K562 (cell line): Measurements from ENCODE around the gene MAP4K1. TPM values are rescaled to one million over a fixed set of nuclear protein-coding genes. Genes with fewer than 3 reads are reported as not detected.

Source experiments
- CBFA2T3 ChIP-seq: fragments of 450-650 bp; IDR thresholded peaks from 2 replicates; pipeline ENCODE4 v1.6.1; 2017
- CHAMP1 ChIP-seq: fragments of 450-650 bp; IDR thresholded peaks from 2 replicates; pipeline ENCODE4 v1.6.1; 2016; ENCODE audit warnings: mild to moderate bottlenecking
- CREB5 ChIP-seq: fragments of 250-450 bp; sonication (Bioruptor Pico); IDR thresholded peaks from 2 replicates; pipeline ENCODE4 v1.5.0; 2020; ENCODE audit warnings: mild to moderate bottlenecking
- ELF4 ChIP-seq: fragments of 450-650 bp; formaldehyde crosslinking; IDR thresholded peaks from 2 replicates; pipeline ENCODE4 v1.4.0; 2022; ENCODE audit warnings: missing genetic modification characterization
- GABPB2 ChIP-seq: fragments of 250-450 bp; sonication (Bioruptor Pico); conservative IDR thresholded peaks from 2 replicates; pipeline ENCODE4 v1.5.1; 2021; ENCODE audit warnings: mild to moderate bottlenecking
- HOXB6 ChIP-seq: fragments of 250-450 bp; sonication (Bioruptor Pico); IDR thresholded peaks from 2 replicates; pipeline ENCODE4 v1.5.1; 2022; ENCODE audit warnings: mild to moderate bottlenecking, borderline replicate concordance
- MAFK ChIP-seq: IDR thresholded peaks from 2 replicates; pipeline ENCODE4 v1.6.1; 2011; ENCODE audit warnings: low read length, improper control_type of control experiment
- NCOR1 ChIP-seq: fragments of 450-650 bp; IDR thresholded peaks from 2 replicates; pipeline ENCODE4 v1.6.1; 2016; ENCODE audit warnings: mild to moderate bottlenecking, moderate library complexity
- POLR2G ChIP-seq: fragments of 200-400 bp; formaldehyde crosslinking; IDR thresholded peaks from 2 replicates; pipeline ENCODE4 v1.6.1; 2017; ENCODE audit warnings: low read depth, mild to moderate bottlenecking, antibody characterized with exemption, low read length, moderate library complexity
- SIX5 ChIP-seq, 2 experiments: IDR thresholded peaks; 2 replicates each; pipeline ENCODE4 v1.6.1; 2011; ENCODE audit warnings: low read length in 2 of 2, borderline replicate concordance in 1 of 2, low read depth in 1 of 2, mild to moderate bottlenecking in 1 of 2, moderate library complexity in 1 of 2; ENCODE audit not compliant: insufficient read depth in 1 of 2
- SMAD2 ChIP-seq: fragments of 150-350 bp; IDR thresholded peaks from 2 replicates; pipeline ENCODE4 v1.6.1; 2014; ENCODE audit warnings: low read depth, mild to moderate bottlenecking, low read length
- TOE1 ChIP-seq, 2 experiments: fragments of 450-650 bp in 1 of 2; sonication (generic) in 1 of 2; formaldehyde crosslinking in 1 of 2; IDR thresholded peaks; 2 replicates each; pipeline versions ENCODE4 v1.7.1 to v1.8.0; 2016 to 2022; ENCODE audit warnings: borderline replicate concordance in 2 of 2, mild to moderate bottlenecking in 2 of 2, antibody characterized with exemption in 1 of 2, inconsistent platforms in 1 of 2, low read depth in 1 of 2, missing genetic modification reagents in 1 of 2, moderate library complexity in 1 of 2
- XRCC4 ChIP-seq: IDR thresholded peaks from one replicate; pipeline ENCODE4 v1.6.1; 2011; ENCODE audit not compliant: insufficient read depth, insufficient read length; ENCODE audit errors: extremely low read depth
- YBX1 ChIP-seq: fragments of 450-650 bp; IDR thresholded peaks from 2 replicates; pipeline ENCODE4 v1.7.1; 2016; ENCODE audit warnings: mild to moderate bottlenecking
- ZZZ3 ChIP-seq: fragments of 450-650 bp; IDR thresholded peaks from 2 replicates; pipeline ENCODE4 v1.6.1; 2016; ENCODE audit warnings: antibody characterized with exemption, mild to moderate bottlenecking, moderate library complexity
- polyA plus RNA-seq, 8 experiments: library from polyadenylated mRNA; depleted of rRNA in 4 of 8; stranded (reverse) in 5 of 8; unstranded in 3 of 8; fragments of >200 nt; fragmentation: Nextera tagmentation in 2 of 8; fragmentation: Illumina TruSeq in 1 of 8; extraction: Ambion mirVana in 2 of 8; extraction: Trizol in 1 of 8; gene quantifications; 2 replicates each; pipeline versions ENCODE4 v1.2.1 to v1.2.3, GENCODE V29; 2011 to 2014; ENCODE audit warnings: inconsistent platforms in 1 of 8, missing spikeins in 1 of 8
- total RNA-seq, 7 experiments: library from RNA; depleted of rRNA in 6 of 7; stranded (reverse); fragments of >200 nt in 6 of 7; fragmentation: Illumina TruSeq in 2 of 7; extraction: Trizol in 2 of 7; gene quantifications; 2 replicates each; pipeline versions ENCODE4 v1.2.1 to v1.2.3, GENCODE V29; 2011 to 2021; ENCODE audit warnings: low replicate concordance in 1 of 7
- TF ChIP-seq, protein P1 (sequence below): fragments of 250-450 bp; sonication (Bioruptor Pico); IDR thresholded peaks from 2 replicates; pipeline ENCODE4 v1.4.0; 2020
- TF ChIP-seq, protein P2 (sequence below): fragments of 250-450 bp; sonication (Bioruptor Pico); IDR thresholded peaks from 2 replicates; pipeline ENCODE4 v1.4.0; 2020; ENCODE audit warnings: borderline replicate concordance

Gene MAP4K1
- total and polyA plus RNA-seq, 9 of the 15 experiments (the other 6 are each of a cell fraction or from before 2014, with no cell fraction given): 0.14 to 3.2 (median 0.73) TPM; not detected in 1

- TF ChIP-seq CREB5 (CRISPR knock-in tag) (no peak), XRCC4 (no peak), CHAMP1 (no peak), CBFA2T3 (peak; percentile 87), ELF4 (CRISPR knock-in tag) (no peak), MAFK (peak; percentile 69), GABPB2 (CRISPR knock-in tag) (no peak), SIX5 (IDR thresholded peaks at IDR 0.05; ENCODE audit: borderline replicate concordance in 1 of 2, insufficient read depth in 1 of 2, low read depth in 1 of 2, low read length in 2 of 2) (no peak), ZZZ3 (no peak), POLR2G (no peak), YBX1 (no peak), HOXB6 (CRISPR knock-in tag) (no peak), TOE1 (IDR thresholded peaks at IDR 0.05; ENCODE audit: borderline replicate concordance) (peak; percentile 64; the same call in 1 of the 2 replicates), TOE1 (CRISPR knock-in tag; IDR thresholded peaks at IDR 0.05; ENCODE audit: borderline replicate concordance, low read depth) (no peak), SMAD2 (no peak), NCOR1 (peak; percentile 71)
- TF ChIP-seq, protein P1, sequence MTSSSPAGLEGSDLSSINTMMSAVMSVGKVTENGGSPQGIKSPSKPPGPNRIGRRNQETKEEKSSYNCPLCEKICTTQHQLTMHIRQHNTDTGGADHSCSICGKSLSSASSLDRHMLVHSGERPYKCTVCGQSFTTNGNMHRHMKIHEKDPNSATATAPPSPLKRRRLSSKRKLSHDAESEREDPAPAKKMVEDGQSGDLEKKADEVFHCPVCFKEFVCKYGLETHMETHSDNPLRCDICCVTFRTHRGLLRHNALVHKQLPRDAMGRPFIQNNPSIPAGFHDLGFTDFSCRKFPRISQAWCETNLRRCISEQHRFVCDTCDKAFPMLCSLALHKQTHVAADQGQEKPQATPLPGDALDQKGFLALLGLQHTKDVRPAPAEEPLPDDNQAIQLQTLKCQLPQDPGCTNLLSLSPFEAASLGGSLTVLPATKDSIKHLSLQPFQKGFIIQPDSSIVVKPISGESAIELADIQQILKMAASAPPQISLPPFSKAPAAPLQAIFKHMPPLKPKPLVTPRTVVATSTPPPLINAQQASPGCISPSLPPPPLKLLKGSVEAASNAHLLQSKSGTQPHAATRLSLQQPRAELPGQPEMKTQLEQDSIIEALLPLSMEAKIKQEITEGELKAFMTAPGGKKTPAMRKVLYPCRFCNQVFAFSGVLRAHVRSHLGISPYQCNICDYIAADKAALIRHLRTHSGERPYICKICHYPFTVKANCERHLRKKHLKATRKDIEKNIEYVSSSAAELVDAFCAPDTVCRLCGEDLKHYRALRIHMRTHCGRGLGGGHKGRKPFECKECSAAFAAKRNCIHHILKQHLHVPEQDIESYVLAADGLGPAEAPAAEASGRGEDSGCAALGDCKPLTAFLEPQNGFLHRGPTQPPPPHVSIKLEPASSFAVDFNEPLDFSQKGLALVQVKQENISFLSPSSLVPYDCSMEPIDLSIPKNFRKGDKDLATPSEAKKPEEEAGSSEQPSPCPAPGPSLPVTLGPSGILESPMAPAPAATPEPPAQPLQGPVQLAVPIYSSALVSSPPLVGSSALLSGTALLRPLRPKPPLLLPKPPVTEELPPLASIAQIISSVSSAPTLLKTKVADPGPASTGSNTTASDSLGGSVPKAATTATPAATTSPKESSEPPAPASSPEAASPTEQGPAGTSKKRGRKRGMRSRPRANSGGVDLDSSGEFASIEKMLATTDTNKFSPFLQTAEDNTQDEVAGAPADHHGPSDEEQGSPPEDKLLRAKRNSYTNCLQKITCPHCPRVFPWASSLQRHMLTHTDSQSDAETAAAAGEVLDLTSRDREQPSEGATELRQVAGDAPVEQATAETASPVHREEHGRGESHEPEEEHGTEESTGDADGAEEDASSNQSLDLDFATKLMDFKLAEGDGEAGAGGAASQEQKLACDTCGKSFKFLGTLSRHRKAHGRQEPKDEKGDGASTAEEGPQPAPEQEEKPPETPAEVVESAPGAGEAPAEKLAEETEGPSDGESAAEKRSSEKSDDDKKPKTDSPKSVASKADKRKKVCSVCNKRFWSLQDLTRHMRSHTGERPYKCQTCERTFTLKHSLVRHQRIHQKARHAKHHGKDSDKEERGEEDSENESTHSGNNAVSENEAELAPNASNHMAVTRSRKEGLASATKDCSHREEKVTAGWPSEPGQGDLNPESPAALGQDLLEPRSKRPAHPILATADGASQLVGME (CRISPR knock-in tag): no peak
- TF ChIP-seq, protein P2, sequence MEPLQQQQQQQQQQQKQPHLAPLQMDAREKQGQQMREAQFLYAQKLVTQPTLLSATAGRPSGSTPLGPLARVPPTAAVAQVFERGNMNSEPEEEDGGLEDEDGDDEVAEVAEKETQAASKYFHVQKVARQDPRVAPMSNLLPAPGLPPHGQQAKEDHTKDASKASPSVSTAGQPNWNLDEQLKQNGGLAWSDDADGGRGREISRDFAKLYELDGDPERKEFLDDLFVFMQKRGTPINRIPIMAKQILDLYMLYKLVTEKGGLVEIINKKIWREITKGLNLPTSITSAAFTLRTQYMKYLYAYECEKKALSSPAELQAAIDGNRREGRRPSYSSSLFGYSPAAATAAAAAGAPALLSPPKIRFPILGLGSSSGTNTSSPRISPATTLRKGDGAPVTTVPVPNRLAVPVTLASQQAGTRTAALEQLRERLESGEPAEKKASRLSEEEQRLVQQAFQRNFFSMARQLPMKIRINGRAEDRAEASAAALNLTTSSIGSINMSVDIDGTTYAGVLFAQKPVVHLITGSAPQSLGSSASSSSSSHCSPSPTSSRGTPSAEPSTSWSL (CRISPR knock-in tag): no peak
These were observed 60.5 kb downstream of the MAP4K1 start (continued) for GRCh38 chr19:38557205-38557799.
